ENCODE data around the gene EPS8L2.
"Not testable (repeated sequence)": the region's sequence is repeated elsewhere in the genome, so short reads cannot be mapped to it uniquely, and the experiment has no call there.

- not testable (repeated sequence) for TF ChIP-seq CTCF, POLR2A (IDR thresholded peaks at IDR 0.05)
Measured at GRCh38 chr11:690244-690643, 15.8 kb upstream of the EPS8L2 start.
